ENCODE data around the gene BDNF.
A peak's percentile ranks its signal among the peaks of the same experiment; 100 is the strongest.

The BDNF gene

GRCh38 chr11:27700351-27701301, at the start of gene BDNF:
TSS of gene BDNF (minus strand) at chr11:27700455. CDS start at chr11:27658564, 41,891 bp downstream.
- no peak for TF ChIP-seq GATA3 (IDR thresholded peaks at IDR 0.05; ENCODE audit: low read depth, low read length)
- TF ChIP-seq GATA2 (IDR thresholded peaks at IDR 0.05; ENCODE audit: low read depth, low read length), result no peak

- TF ChIP-seq GATA2 (IDR thresholded peaks at IDR 0.05; ENCODE audit: low read depth, low read length) (no peak), GATA3 (IDR thresholded peaks at IDR 0.05; ENCODE audit: low read depth, low read length) (no peak)
These were observed 40.2 kb upstream of the BDNF start for GRCh38 chr11:27740362-27741013.

GRCh38 chr11:27735281-27735680, 35.0 kb upstream of the BDNF start:
- no peak for TF ChIP-seq GATA2 (IDR thresholded peaks at IDR 0.05; ENCODE audit: low read depth, low read length)

GRCh38 chr11:27726981-27727380, 26.7 kb upstream of the BDNF start:
- TF ChIP-seq GATA3 (IDR thresholded peaks at IDR 0.05; ENCODE audit: low read depth, low read length) (no peak), GATA2 (IDR thresholded peaks at IDR 0.05; ENCODE audit: low read depth, low read length) (no peak)

- TF ChIP-seq GATA2 (IDR thresholded peaks at IDR 0.05; ENCODE audit: low read depth, low read length) (no peak), GATA3 (IDR thresholded peaks at IDR 0.05; ENCODE audit: low read depth, low read length) (no peak)
These were observed 23.4 kb upstream of the BDNF start for GRCh38 chr11:27723687-27724086.

GRCh38 chr11:27722953-27723344, 22.7 kb upstream of the BDNF start:
- no peak for TF ChIP-seq GATA2 (IDR thresholded peaks at IDR 0.05; ENCODE audit: low read depth, low read length)
- no peak for TF ChIP-seq GATA3 (IDR thresholded peaks at IDR 0.05; ENCODE audit: low read depth, low read length)

GRCh38 chr11:27722117-27722952, 22.1 kb upstream of the BDNF start:
- TF ChIP-seq GATA3 (IDR thresholded peaks at IDR 0.05; ENCODE audit: low read depth, low read length) (no peak), GATA2 (IDR thresholded peaks at IDR 0.05; ENCODE audit: low read depth, low read length) (no peak)

- TF ChIP-seq GATA3 (IDR thresholded peaks at IDR 0.05; ENCODE audit: low read depth, low read length) (no peak), GATA2 (IDR thresholded peaks at IDR 0.05; ENCODE audit: low read depth, low read length) (no peak)
These were observed 21.2 kb upstream of the BDNF start for GRCh38 chr11:27721264-27722116.

GRCh38 chr11:27720277-27720830, 20.1 kb upstream of the BDNF start:
- TF ChIP-seq GATA2 (IDR thresholded peaks at IDR 0.05; ENCODE audit: low read depth, low read length) (peak; percentile 89), GATA3 (IDR thresholded peaks at IDR 0.05; ENCODE audit: low read depth, low read length) (peak; percentile 43; the same call in 1 of the 2 replicates)

GRCh38 chr11:27719546-27719925, 19.3 kb upstream of the BDNF start:
- TF ChIP-seq GATA3 (IDR thresholded peaks at IDR 0.05; ENCODE audit: low read depth, low read length) (no peak), GATA2 (IDR thresholded peaks at IDR 0.05; ENCODE audit: low read depth, low read length) (no peak)

- TF ChIP-seq GATA3 (IDR thresholded peaks at IDR 0.05; ENCODE audit: low read depth, low read length), result no peak
- TF ChIP-seq GATA2 (IDR thresholded peaks at IDR 0.05; ENCODE audit: low read depth, low read length), result no peak; the same call in 1 of the 2 replicates
These were observed 18.7 kb upstream of the BDNF start for GRCh38 chr11:27718863-27719545.

- TF ChIP-seq GATA3 (IDR thresholded peaks at IDR 0.05; ENCODE audit: low read depth, low read length) (no peak), GATA2 (IDR thresholded peaks at IDR 0.05; ENCODE audit: low read depth, low read length) (peak; percentile 51; the same call in 1 of the 2 replicates)
These were observed 18.1 kb upstream of the BDNF start for GRCh38 chr11:27718346-27718862.

All from SH-SY5Y (cell line).